K562 (cell line): Measurements from ENCODE around the gene CAMSAP2. TPM values are rescaled to one million over a fixed set of nuclear protein-coding genes. Genes with fewer than 3 reads are reported as not detected.

Source experiments
- CBX2 ChIP-seq: fragments of 200-600 bp; sonication (generic); IDR thresholded peaks from one replicate; pipeline ENCODE4 v1.6.1; 2012; ENCODE audit warnings: mild to moderate bottlenecking, low read length, inconsistent platforms; ENCODE audit not compliant: insufficient read depth, poor library complexity, severe bottlenecking
- KDM1A ChIP-seq, 2 experiments: fragments of 450-650 bp; IDR thresholded peaks; 2 replicates each; pipeline ENCODE4 v1.6.1; 2016; ENCODE audit warnings: mild to moderate bottlenecking in 2 of 2
- MCM7 ChIP-seq, 2 experiments: fragments of 450-650 bp; IDR thresholded peaks; 2 replicates each; pipeline ENCODE4 v1.6.1; 2016 to 2018
- MED1 ChIP-seq: sonication (generic); formaldehyde crosslinking; IDR thresholded peaks from 2 replicates; pipeline ENCODE4 v1.8.1; 2023; ENCODE audit warnings: missing genetic modification reagents, borderline replicate concordance
- NR2C2 ChIP-seq, 2 experiments: fragments of 200-800 bp in 1 of 2; sonication (Bioruptor generic) in 1 of 2; sonication (generic) in 1 of 2; formaldehyde crosslinking in 1 of 2; IDR thresholded peaks; 2 replicates each; pipeline versions ENCODE4 v1.6.1 to v1.8.0; 2016 to 2022; ENCODE audit warnings: mild to moderate bottlenecking in 1 of 2, missing compliant biosample characterization in 1 of 2, missing genetic modification characterization in 1 of 2, missing genetic modification reagents in 1 of 2
- ZNF232 ChIP-seq: sonication (generic); formaldehyde crosslinking; IDR thresholded peaks from 2 replicates; pipeline ENCODE4 v1.8.0; 2022; ENCODE audit warnings: mild to moderate bottlenecking, missing genetic modification reagents
- polyA plus RNA-seq, 8 experiments: library from polyadenylated mRNA; depleted of rRNA in 4 of 8; stranded (reverse) in 5 of 8; unstranded in 3 of 8; fragments of >200 nt; fragmentation: Nextera tagmentation in 2 of 8; fragmentation: Illumina TruSeq in 1 of 8; extraction: Ambion mirVana in 2 of 8; extraction: Trizol in 1 of 8; gene quantifications; 2 replicates each; pipeline versions ENCODE4 v1.2.1 to v1.2.3, GENCODE V29; 2011 to 2014; ENCODE audit warnings: inconsistent platforms in 1 of 8, missing spikeins in 1 of 8
- total RNA-seq, 7 experiments: library from RNA; depleted of rRNA in 6 of 7; stranded (reverse); fragments of >200 nt in 6 of 7; fragmentation: Illumina TruSeq in 2 of 7; extraction: Trizol in 2 of 7; gene quantifications; 2 replicates each; pipeline versions ENCODE4 v1.2.1 to v1.2.3, GENCODE V29; 2011 to 2021; ENCODE audit warnings: low replicate concordance in 1 of 7
- TF ChIP-seq, protein P1 (sequence below): fragments of 450-650 bp; IDR thresholded peaks from 2 replicates; pipeline ENCODE4 v1.6.1; 2016; ENCODE audit warnings: mild to moderate bottlenecking, moderate library complexity

CAMSAP2 gene
- total and polyA plus RNA-seq, 9 of the 15 experiments (the other 6 are each of a cell fraction or from before 2014, with no cell fraction given), result 1.4 to 7.5 (median 2.7) TPM

DNA sequence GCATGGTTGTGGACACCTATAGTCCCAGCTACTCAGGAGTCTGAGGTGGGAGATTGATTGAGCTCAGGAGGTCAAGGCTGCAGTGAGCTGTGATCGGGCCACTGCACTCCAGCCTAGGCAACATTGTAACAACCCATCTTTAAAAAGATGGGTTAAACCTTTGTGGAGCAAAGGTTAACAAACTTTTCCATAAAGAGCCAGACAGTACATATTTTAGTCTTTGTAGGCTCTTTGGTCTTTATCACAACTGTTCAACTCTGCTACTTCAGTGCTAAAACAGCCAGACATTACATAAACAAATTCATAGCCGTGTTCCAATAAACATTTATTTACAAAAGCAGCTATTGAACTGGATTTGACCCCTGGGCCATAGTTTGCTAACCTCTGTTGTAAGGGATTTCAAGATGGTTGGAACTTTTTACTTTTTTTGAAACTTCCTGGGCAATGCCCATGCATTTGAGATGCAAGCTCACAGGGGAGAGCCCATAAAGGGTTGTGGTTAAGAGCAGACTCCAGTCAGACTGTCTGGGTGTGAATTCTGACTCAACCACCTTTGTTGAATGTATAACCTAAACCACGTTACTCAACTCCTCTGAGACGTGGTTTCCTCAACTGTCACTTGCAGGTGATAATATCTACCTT is 166.8 kb downstream of the CAMSAP2 start (continued):
- TF ChIP-seq, protein P1, sequence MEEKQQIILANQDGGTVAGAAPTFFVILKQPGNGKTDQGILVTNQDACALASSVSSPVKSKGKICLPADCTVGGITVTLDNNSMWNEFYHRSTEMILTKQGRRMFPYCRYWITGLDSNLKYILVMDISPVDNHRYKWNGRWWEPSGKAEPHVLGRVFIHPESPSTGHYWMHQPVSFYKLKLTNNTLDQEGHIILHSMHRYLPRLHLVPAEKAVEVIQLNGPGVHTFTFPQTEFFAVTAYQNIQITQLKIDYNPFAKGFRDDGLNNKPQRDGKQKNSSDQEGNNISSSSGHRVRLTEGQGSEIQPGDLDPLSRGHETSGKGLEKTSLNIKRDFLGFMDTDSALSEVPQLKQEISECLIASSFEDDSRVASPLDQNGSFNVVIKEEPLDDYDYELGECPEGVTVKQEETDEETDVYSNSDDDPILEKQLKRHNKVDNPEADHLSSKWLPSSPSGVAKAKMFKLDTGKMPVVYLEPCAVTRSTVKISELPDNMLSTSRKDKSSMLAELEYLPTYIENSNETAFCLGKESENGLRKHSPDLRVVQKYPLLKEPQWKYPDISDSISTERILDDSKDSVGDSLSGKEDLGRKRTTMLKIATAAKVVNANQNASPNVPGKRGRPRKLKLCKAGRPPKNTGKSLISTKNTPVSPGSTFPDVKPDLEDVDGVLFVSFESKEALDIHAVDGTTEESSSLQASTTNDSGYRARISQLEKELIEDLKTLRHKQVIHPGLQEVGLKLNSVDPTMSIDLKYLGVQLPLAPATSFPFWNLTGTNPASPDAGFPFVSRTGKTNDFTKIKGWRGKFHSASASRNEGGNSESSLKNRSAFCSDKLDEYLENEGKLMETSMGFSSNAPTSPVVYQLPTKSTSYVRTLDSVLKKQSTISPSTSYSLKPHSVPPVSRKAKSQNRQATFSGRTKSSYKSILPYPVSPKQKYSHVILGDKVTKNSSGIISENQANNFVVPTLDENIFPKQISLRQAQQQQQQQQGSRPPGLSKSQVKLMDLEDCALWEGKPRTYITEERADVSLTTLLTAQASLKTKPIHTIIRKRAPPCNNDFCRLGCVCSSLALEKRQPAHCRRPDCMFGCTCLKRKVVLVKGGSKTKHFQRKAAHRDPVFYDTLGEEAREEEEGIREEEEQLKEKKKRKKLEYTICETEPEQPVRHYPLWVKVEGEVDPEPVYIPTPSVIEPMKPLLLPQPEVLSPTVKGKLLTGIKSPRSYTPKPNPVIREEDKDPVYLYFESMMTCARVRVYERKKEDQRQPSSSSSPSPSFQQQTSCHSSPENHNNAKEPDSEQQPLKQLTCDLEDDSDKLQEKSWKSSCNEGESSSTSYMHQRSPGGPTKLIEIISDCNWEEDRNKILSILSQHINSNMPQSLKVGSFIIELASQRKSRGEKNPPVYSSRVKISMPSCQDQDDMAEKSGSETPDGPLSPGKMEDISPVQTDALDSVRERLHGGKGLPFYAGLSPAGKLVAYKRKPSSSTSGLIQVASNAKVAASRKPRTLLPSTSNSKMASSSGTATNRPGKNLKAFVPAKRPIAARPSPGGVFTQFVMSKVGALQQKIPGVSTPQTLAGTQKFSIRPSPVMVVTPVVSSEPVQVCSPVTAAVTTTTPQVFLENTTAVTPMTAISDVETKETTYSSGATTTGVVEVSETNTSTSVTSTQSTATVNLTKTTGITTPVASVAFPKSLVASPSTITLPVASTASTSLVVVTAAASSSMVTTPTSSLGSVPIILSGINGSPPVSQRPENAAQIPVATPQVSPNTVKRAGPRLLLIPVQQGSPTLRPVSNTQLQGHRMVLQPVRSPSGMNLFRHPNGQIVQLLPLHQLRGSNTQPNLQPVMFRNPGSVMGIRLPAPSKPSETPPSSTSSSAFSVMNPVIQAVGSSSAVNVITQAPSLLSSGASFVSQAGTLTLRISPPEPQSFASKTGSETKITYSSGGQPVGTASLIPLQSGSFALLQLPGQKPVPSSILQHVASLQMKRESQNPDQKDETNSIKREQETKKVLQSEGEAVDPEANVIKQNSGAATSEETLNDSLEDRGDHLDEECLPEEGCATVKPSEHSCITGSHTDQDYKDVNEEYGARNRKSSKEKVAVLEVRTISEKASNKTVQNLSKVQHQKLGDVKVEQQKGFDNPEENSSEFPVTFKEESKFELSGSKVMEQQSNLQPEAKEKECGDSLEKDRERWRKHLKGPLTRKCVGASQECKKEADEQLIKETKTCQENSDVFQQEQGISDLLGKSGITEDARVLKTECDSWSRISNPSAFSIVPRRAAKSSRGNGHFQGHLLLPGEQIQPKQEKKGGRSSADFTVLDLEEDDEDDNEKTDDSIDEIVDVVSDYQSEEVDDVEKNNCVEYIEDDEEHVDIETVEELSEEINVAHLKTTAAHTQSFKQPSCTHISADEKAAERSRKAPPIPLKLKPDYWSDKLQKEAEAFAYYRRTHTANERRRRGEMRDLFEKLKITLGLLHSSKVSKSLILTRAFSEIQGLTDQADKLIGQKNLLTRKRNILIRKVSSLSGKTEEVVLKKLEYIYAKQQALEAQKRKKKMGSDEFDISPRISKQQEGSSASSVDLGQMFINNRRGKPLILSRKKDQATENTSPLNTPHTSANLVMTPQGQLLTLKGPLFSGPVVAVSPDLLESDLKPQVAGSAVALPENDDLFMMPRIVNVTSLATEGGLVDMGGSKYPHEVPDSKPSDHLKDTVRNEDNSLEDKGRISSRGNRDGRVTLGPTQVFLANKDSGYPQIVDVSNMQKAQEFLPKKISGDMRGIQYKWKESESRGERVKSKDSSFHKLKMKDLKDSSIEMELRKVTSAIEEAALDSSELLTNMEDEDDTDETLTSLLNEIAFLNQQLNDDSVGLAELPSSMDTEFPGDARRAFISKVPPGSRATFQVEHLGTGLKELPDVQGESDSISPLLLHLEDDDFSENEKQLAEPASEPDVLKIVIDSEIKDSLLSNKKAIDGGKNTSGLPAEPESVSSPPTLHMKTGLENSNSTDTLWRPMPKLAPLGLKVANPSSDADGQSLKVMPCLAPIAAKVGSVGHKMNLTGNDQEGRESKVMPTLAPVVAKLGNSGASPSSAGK, result no peak
- no peak for TF ChIP-seq NR2C2 (CRISPR knock-in tag; IDR thresholded peaks at IDR 0.05)
- no peak for TF ChIP-seq NR2C2 (tag; IDR thresholded peaks at IDR 0.05)
- no peak for TF ChIP-seq KDM1A (IDR thresholded peaks at IDR 0.05)
- TF ChIP-seq MCM7 (IDR thresholded peaks at IDR 0.05), result no peak
- TF ChIP-seq CBX2, result no peak
- TF ChIP-seq ZNF232 (CRISPR knock-in tag), result no peak
- TF ChIP-seq MED1 (CRISPR knock-in tag), result no peak
